SK-N-MC (cell line): ENCODE data around the gene MFN2.

Source experiments
- EZH2 ChIP-seq: fragments of 200-600 bp; sonication (generic); IDR thresholded peaks from one replicate; pipeline ENCODE4 v1.6.1; 2017; ENCODE audit warnings: antibody characterized with exemption
- POLR2AphosphoS5 ChIP-seq: IDR thresholded peaks from 2 replicates; pipeline ENCODE4 v1.6.1; 2012; ENCODE audit warnings: mild to moderate bottlenecking, low read depth, low read length, borderline replicate concordance

DNA sequence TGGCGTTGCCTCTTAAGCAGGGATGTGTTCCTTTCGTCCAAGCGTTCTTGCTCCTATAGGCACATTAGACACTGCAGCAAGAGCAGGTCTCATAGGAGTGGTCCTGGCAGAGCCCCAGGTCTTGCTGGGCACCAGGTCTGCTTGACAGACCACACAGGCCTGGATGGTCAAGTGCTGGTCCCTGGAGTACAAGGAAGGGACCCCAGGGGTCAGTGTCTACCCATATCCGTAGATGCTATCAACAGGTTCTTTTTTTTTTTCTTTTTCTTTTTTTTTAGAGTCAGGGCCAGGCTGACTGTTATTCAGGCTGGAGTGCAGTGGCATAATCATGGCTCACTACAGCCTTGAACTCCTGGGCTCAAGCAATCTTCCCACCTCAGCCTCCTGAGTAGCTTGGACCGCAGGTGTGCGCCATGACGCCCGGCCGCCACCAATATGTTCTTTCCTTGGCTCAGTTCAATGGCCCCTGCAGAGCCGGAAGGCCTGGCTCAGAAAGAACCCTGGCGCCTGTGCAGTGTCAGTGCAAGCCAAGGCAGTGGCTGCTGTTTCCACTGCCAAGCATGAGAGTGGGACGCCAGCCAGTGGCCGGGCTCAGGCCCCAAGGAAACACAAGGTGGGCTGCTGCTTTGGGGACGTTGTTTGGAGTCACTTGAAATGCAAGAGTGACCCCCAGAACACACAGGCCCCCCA, 72.9 kb downstream of the MFN2 start:
- TF ChIP-seq EZH2 (no peak), POLR2AphosphoS5 (no peak)
